NCI-H2196 (cell line): ENCODE measurements around the gene NR1D1.

ENCODE experiments used
- DNase-seq: peaks from one replicate; lab custom pipeline; 2025; ENCODE audit not compliant: unreplicated experiment; lab: John Stamatoyannopoulos, UW

The NR1D1 gene

GRCh38 chr17:40097931-40098845 is 2.2 kb downstream of the NR1D1 start:
- DNase-seq = no peak

- DNase-seq = no peak
These were observed 3.3 kb downstream of the NR1D1 start for GRCh38 chr17:40097087-40097486.

DNA sequence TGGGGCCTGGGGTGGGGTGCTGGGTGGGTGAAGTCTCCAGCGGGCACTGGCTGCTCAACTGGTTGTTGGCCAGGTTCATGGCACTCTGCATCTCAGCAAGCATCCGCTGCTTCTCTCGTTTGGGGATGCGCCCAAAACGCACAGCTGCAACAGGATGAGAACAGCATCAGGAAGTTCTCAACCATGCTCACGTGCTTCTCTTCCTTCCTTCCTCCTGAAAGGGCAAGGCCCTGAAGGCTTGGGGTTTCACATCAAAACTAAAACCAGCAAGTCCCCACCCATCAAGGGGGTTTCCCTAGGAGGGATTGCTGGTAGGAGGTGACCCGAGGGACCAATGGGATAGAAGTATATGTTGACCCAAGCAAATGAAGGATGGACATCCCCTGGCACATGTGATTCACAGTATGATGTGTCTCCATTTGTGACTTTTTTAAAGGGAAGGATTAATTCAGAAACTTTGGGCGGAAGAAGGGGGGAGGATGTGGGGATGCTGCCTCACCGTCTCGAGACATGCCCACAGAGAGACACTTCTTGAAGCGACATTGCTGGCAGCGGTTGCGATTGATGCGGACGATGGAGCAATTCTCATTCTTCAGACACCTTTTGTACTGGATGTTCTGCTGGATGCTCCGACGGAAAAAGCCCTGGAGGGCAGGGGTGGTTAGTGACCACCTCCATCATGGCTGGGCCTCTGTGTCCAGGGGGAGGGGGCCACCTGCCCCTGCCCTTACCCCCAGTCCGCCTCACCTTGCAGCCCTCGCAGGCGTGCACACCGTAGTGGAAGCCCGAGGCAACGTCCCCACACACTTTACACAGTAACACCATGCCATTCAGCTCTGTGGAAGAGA is 4.2 kb downstream of the NR1D1 start:
- DNase-seq = no peak

DNA sequence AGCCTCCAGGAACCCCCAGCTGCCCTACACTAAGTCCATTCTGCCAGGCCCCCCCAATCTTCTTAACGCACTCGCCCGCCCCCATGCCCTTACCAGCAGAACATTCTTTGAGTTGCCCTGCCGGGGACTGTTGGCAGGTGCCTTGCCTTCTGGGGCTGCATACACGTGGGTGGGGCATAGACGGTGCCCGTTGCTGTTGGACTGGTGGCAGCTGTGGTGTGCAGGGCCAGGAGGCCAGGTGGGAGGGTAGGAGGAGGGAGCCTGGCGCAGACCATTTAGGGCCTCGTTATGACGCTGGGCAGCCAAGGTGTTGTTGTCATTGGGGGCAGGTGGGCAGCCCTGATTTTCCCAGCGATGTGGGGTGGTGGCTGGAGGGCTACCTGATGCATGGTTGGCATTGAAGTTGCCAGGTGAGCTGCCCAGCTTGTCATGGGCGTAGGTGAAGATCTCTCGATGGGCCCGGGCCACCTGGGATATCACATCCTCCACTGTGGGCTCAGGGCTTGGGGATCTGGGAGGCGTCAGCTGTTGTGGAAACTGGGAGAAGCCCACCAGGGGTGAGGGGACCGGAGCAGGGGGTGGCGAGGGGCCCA is 4.9 kb downstream of the NR1D1 start:
- no peak for DNase-seq

- no peak for DNase-seq
These were observed 5.5 kb downstream of the NR1D1 start for GRCh38 chr17:40094874-40095273.

- DNase-seq = no peak
These were observed 6.7 kb downstream of the NR1D1 start for GRCh38 chr17:40093580-40094201.

DNA sequence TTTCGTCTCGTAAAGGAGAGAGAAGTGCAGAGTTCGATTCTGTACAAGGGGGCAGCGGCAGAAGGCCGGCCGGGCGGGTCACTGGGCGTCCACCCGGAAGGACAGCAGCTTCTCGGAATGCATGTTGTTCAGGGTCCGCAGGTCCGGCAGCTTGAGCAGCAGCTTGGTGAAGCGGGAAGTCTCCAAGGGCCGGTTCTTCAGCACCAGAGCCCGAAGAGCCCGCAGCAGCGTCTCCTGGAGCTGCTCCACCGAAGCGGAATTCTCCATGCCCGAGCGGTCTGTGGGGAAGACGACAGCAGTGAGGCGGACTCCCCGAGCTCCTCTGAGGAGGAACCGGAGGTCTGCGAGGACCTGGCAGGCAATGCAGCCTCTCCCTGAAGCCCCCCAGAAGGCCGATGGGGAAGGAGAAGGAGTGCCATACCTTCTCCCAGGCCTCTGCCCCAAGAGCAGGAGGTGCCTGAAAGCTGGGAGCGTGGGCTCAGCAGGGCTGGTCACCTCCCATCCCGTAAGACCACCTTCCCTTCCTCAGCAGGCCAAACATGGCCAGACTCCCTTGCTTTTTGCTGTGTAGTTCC is 7.3 kb downstream of the NR1D1 start:
- no peak for DNase-seq

DNA sequence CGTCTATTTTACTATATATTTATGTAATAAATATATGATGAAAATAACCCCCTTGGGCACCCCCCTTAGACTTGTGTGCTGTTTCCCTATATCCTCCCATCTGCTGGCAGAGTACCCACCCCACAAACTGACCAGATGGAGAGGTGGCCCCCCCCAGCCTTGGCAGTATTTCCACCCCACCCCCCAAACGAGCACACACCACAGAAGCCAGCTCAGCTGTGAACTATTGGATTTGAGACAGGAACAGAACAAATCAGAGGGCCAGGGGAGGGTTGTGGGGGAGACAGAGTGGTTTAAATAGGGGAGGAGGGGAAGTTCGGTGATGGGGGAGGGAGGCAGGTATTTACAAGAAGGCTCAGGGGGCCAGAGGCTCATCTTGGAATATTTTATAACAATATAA is 7.8 kb downstream of the NR1D1 start:
- DNase-seq = no peak

DNA sequence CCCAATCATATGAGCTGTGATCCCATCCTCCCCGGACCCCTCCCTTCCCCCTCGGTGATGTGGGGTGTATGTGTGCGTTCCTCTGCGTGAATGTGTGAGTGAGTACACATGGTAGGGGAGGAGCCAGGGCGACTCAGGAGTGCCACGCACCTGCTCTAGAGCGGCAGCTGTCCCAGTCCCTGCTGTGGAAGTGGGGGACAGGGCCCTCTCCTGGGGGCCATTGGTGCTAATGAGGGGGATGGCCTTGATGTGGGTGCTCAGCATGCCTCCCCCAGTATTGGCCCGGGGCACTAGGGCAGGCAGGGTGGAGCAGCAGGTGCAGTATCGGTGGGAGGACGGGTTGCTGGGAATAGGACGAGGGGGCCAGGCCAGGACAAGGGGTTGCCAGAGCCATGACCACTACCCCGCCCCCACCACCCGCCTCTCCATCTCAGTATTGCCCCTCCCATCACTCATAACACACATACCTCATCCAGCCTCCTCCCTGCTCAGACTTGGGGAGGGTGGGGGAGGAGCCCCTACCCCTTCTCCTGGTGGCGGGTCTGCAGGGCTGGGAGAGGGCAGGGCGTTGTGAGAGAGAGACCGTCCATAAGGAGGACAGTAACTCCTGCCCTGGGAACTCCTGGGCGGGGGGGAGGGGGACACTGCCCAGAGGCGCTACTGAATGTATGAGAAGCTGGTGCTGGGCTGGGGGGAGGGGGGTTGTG is 8.5 kb downstream of the NR1D1 start:
- DNase-seq = no peak

DNA sequence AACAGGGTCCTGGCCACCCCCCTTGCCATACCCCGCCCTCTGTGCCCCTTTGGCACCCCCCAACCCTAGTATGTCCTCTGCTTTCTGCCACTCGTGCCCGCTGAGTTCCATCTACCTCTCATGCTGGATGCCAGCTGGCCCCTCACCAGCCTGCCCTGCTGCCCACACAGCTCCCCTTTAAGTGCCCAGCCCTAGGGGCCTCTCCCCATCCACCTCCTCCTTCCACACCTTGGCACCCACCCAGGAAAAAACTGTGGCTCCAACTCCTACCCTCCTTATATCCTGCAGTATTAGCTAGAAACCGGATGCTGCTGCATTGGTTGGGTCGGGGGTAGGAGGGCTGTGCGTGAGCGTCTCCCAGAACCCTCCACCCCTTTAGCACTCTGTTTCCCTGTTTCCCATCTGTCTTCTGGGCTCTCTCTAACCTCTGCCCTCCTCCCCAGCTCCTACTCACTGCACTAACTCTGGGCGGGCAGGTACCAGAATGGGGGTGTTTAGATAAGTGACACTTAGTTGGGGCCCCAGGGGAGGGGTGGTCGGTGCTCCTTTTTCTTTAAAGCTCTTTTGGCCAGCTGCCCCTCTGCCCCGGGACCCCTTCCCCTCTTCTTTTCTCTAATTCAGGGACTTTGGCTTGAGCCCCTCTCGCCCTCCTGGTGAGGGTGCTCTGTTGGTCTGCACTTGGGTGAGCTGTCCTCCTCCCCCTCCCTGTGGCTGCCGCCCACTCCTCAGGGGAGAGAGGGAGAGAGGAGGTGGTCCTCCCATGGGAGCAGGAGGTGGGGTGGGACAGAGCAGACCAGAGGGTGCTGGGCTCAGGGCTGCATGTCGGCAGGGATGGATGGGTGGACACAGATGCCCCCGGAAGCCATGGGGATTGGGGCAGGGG is 9.9 kb downstream of the NR1D1 start:
- DNase-seq = no peak

DNA sequence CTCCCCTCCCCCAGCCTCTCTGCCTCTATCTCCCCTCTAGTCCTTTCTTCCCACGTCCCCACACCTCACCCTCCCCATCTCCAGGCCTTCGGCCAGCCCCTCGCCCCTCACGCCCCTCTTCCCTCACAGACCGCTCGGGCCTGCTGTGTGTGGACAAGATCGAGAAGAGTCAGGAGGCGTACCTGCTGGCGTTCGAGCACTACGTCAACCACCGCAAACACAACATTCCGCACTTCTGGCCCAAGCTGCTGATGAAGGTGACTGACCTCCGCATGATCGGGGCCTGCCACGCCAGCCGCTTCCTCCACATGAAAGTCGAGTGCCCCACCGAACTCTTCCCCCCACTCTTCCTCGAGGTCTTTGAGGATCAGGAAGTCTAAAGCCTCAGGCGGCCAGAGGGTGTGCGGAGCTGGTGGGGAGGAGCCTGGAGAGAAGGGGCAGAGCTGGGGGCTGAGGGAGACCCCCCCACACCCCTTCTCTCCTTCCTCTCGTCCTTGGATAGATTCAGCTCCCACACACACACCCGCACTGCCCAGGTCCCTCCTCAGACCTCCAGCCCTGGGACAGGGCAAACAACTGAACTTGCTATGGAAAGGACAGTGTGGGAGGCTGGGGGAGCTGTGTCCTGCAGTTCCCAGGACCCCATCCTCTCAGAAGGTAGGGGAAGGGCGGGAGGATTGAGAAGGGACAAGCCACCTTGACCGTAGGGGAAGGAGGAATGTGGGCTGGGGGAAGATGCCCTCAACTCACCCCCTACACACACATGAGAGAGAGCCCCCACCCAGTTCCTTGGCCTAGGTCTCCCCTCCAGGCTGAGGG is 11.1 kb downstream of the NR1D1 start:
- no peak for DNase-seq

GRCh38 chr17:40087903-40088718 is 12.3 kb downstream of the NR1D1 start:
- DNase-seq = no peak

DNA sequence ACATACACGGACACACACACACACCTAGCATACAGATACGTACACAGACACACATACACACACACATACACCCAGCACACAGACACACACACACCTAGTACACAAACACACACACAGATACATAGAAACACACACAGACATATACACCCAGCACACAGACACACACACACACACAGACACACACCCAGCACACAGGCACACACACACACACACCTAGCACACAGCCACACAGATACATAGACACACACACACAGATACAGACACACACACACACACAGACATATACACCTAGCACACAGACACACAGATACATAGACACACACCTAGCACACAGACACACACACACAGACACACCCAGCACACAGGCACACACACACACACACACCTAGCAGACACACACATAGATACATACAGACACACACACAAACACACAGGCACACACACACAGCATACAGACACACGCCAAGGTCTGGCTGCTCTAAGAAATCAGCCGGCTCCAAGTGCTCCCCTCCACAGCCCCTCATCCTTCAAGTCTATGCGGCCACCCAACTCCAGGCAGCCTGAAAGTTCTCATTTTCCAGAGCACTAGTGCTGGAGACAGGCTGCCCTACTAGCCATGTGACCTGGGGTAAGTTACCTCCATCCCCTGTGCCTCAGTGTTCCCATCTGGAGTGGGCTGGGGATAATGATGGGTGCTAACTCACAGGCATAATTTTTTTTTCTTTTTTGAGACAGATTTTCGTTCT is 13.2 kb downstream of the NR1D1 start:
- DNase-seq = no peak

DNA sequence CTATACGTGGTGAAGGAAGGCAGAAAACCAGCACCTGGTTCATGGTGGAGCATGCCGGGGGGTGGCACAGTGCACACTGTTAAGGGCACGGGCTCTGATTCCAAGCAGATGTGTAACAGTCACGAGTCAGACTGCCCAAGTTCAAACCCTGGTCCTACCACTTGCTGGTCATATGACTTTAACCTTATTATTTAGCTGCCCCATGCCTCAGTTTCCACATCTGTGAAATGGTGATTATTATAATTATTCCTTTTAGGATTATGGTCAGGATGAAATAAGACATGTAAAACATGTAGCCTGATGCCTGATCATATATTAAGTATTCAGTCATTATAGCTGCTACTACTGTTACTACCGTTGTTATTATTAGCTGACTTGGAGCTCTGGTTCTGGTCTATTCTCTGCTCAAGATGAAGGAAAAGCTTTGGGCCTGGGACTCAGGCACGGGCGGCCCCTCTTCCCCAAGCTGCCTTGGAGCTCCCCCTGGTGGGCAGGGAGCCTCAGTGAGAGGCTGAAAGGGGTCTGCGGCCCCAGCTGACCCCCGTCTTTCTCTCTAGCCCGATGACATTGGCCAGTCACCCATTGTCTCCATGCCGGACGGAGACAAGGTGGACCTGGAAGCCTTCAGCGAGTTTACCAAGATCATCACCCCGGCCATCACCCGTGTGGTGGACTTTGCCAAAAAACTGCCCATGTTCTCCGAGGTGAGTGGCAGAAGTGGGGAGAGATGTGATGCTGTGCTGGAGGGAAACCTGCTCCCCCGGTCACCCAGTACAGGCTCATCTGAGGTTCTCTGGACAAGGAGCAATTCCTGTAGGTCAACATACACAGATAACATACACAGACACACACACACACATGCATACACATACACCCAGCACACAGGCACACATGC is 14.0 kb downstream of the NR1D1 start:
- DNase-seq = peak; percentile 33

GRCh38 chr17:40084477-40084876 is 15.9 kb downstream of the NR1D1 start:
- no peak for DNase-seq

DNA sequence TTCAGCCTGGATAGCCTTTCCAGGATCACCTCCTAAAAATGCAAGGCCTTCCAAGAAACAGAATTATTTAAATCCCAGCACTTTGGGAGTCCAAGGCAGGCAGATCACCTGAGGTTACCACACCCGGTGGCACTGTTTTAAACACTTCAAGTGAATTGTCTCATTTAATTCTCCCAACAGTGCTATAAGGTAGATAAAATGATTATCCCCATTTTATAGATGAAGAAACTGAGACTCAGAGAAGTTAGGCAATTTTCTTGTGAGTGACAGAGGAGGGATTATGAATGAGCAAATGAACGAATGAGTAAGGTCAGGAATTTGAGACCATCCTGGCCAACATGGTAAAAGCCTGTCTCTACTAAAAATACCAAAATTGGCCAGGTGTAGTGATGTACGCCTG is 20.8 kb downstream of the NR1D1 start:
- DNase-seq = no peak
